Liver (tissue), 9 donors: ENCODE data around the gene SLX9. TPM values are rescaled to one million over a fixed set of nuclear protein-coding genes. Genes with fewer than 3 reads are reported as not detected.

Source experiments
- DNase-seq: peaks from one replicate; pipeline ENCODE4 v3.0.0-alpha.2; 2017; ENCODE audit warnings: low spot score
- H3K27ac ChIP-seq, 2 donors: one replicate each; pipeline ENCODE4 v1.7.0; 2013; ENCODE audit warnings: inconsistent platforms in 2 of 2, low read length in 2 of 2, control low read depth in 1 of 2, low read depth in 1 of 2, mild to moderate bottlenecking in 1 of 2
- H3K27me3 ChIP-seq, 4 donors: one replicate each; pipeline versions ENCODE4 v1.6.1 to v1.7.0; 2013; ENCODE audit warnings: low read length in 3 of 4, inconsistent platforms in 1 of 4, mild to moderate bottlenecking in 1 of 4, moderate library complexity in 1 of 4; ENCODE audit not compliant: control insufficient read depth in 4 of 4, insufficient read depth in 4 of 4
- H3K36me3 ChIP-seq, 4 donors: one replicate each; pipeline versions ENCODE4 v1.6.1 to v1.7.0; 2013; ENCODE audit warnings: low read length in 3 of 4, mild to moderate bottlenecking in 3 of 4, low read depth in 1 of 4, moderate library complexity in 1 of 4; ENCODE audit not compliant: control insufficient read depth in 4 of 4, insufficient read depth in 3 of 4
- H3K4me1 ChIP-seq, 4 donors: one replicate each; pipeline versions ENCODE4 v1.6.1 to v1.7.0; 2013; ENCODE audit warnings: low read length in 3 of 4, mild to moderate bottlenecking in 3 of 4, moderate library complexity in 1 of 4; ENCODE audit not compliant: control insufficient read depth in 4 of 4, insufficient read depth in 4 of 4
- H3K4me3 ChIP-seq, 3 donors: one replicate each; pipeline versions ENCODE4 v1.6.1 to v1.7.0; 2013; ENCODE audit warnings: low read length in 3 of 3, control low read depth in 1 of 3, low read depth in 1 of 3, mild to moderate bottlenecking in 1 of 3
- H3K9ac ChIP-seq, 2 donors: one replicate each; pipeline ENCODE4 v1.7.0; 2013; ENCODE audit warnings: low read length in 2 of 2, mild to moderate bottlenecking in 2 of 2, moderate library complexity in 2 of 2, control low read depth in 1 of 2, low read depth in 1 of 2
- H3K9me3 ChIP-seq, 4 donors: one replicate each; pipeline versions ENCODE4 v1.6.1 to v1.7.0; 2013; ENCODE audit warnings: low read length in 3 of 4; ENCODE audit not compliant: control insufficient read depth in 4 of 4
- EGR1 ChIP-seq, 2 donors: IDR thresholded peaks; 2 replicates each; pipeline ENCODE4 v1.6.1; 2016 to 2018; ENCODE audit warnings: antibody characterized with exemption in 2 of 2, low read depth in 2 of 2
- FOXA2 ChIP-seq: IDR thresholded peaks from 2 replicates; pipeline ENCODE4 v1.6.1; 2016; ENCODE audit warnings: antibody characterized with exemption
- GABPA ChIP-seq, 2 donors: IDR thresholded peaks in 1 of 2; conservative IDR thresholded peaks in 1 of 2; 2 replicates each; pipeline ENCODE4 v1.6.1; 2016; ENCODE audit warnings: antibody characterized with exemption in 2 of 2, mild to moderate bottlenecking in 1 of 2, moderate library complexity in 1 of 2
- HNF4A ChIP-seq, 2 donors: conservative IDR thresholded peaks; 2 replicates each; pipeline ENCODE4 v1.6.1; 2016; ENCODE audit warnings: antibody characterized with exemption in 2 of 2, mild to moderate bottlenecking in 2 of 2
- HNF4G ChIP-seq: IDR thresholded peaks from 2 replicates; pipeline ENCODE4 v1.6.1; 2016; ENCODE audit warnings: antibody characterized with exemption
- JUND ChIP-seq, 2 donors: IDR thresholded peaks; 2 replicates each; pipeline ENCODE4 v1.6.1; 2016; ENCODE audit warnings: antibody characterized with exemption in 2 of 2
- NR2F2 ChIP-seq: IDR thresholded peaks from 2 replicates; pipeline ENCODE4 v1.6.1; 2016; ENCODE audit warnings: antibody characterized with exemption
- RAD21 ChIP-seq, 2 donors: IDR thresholded peaks; 2 replicates each; pipeline ENCODE4 v1.6.1; 2016; ENCODE audit warnings: antibody characterized with exemption in 2 of 2, mild to moderate bottlenecking in 2 of 2
- SP1 ChIP-seq: IDR thresholded peaks from 2 replicates; pipeline ENCODE4 v1.6.1; 2018; ENCODE audit warnings: antibody characterized with exemption, mild to moderate bottlenecking
- YY1 ChIP-seq: IDR thresholded peaks from 2 replicates; pipeline ENCODE4 v1.6.1; 2016; ENCODE audit warnings: antibody characterized with exemption, mild to moderate bottlenecking
- WGBS: extraction: QIAGEN DNeasy Blood & Tissue Kit; methylation state at CpG from one replicate; pipeline ENCODE4 v1.1.7; 2013; 5-methylcytosine and 5-hydroxymethylcytosine counted together
- polyA plus RNA-seq, 2 donors: library from polyadenylated mRNA; stranded (reverse) in 1 of 2; unstranded in 1 of 2; fragments of 200-250 nt in 1 of 2; fragments of >200 nt in 1 of 2; fragmentation: Nextera tagmentation in 1 of 2; extraction: Ambion mirVana in 1 of 2; gene quantifications; one replicate each; pipeline versions ENCODE4 v1.2.1 to v1.2.3, GENCODE V29; 2013 to 2015
- total RNA-seq, 2 donors: library from RNA; depleted of rRNA; stranded (reverse); fragments of >200 nt; gene quantifications; one replicate each; pipeline ENCODE4 v1.2.3, GENCODE V29; 2014
- TF ChIP-seq, protein P1 (sequence below): IDR thresholded peaks from 2 replicates; pipeline ENCODE4 v1.6.1; 2016; ENCODE audit warnings: antibody characterized with exemption
- TF ChIP-seq, protein P2 (sequence below): IDR thresholded peaks from 2 replicates; pipeline ENCODE4 v1.6.1; 2016; ENCODE audit warnings: antibody characterized with exemption
- TF ChIP-seq, protein P3 (sequence below): IDR thresholded peaks from 2 replicates; pipeline ENCODE4 v1.6.1; 2016; ENCODE audit warnings: antibody characterized with exemption, mild to moderate bottlenecking
- TF ChIP-seq, protein P4 (sequence below): IDR thresholded peaks from 2 replicates; pipeline ENCODE4 v1.6.1; 2016; ENCODE audit warnings: antibody characterized with exemption
- TF ChIP-seq, protein P5 (sequence below): fragments of 150-350 bp; IDR thresholded peaks from 2 replicates; pipeline ENCODE4 v1.5.1; 2017; ENCODE audit warnings: improper control_type of control experiment, low read depth, low read length; ENCODE audit not compliant: missing input control
- donor health status: healthy.
- donor health status: healthy.
- donor health status: healthy.
- donor health status: healthy.
- donor health status: healthy.

Gene SLX9
- total and polyA plus RNA-seq, 4 donors, result 7.5 to 20.3 (median 12.2) TPM

DNA sequence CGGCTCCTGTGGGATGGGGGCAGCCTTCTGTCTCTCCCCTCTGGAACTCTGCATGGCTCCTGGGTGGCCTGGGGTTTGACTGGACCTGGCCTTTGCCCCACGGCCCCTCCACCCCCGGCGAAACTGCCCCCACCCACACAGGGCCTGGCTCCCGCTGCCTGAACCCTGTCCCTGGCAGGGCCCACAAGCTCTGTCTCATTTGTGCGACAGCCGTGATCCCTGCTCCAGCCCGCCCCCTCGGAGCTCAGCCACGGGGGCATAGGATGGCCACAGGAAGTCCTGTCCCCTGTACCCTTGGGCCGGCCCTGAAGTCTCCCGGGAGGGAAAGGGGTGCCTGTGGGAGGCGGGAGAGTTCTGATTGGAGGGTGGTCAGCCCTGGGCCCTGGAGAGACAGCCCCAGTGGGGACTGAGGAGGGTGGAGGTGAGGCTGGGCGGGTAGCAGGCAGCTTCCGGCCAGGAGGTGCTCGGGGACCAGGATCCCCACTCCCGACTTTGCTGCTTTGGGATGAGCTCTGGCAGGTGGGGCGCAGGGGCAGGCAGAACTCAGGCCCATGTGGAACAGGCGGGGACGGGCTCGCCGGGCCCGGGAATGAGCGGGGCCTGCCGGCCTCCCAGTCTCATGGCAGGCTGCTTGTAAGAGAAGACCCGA lies 45.1 kb downstream of the SLX9 start:
- peak; percentile 51 for TF ChIP-seq NR2F2
- TF ChIP-seq, protein P1, sequence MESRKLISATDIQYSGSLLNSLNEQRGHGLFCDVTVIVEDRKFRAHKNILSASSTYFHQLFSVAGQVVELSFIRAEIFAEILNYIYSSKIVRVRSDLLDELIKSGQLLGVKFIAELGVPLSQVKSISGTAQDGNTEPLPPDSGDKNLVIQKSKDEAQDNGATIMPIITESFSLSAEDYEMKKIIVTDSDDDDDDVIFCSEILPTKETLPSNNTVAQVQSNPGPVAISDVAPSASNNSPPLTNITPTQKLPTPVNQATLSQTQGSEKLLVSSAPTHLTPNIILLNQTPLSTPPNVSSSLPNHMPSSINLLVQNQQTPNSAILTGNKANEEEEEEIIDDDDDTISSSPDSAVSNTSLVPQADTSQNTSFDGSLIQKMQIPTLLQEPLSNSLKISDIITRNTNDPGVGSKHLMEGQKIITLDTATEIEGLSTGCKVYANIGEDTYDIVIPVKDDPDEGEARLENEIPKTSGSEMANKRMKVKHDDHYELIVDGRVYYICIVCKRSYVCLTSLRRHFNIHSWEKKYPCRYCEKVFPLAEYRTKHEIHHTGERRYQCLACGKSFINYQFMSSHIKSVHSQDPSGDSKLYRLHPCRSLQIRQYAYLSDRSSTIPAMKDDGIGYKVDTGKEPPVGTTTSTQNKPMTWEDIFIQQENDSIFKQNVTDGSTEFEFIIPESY, result no peak
- peak; percentile 51 for DNase-seq
- no peak overlapping the region for H3K27ac ChIP-seq

DNA sequence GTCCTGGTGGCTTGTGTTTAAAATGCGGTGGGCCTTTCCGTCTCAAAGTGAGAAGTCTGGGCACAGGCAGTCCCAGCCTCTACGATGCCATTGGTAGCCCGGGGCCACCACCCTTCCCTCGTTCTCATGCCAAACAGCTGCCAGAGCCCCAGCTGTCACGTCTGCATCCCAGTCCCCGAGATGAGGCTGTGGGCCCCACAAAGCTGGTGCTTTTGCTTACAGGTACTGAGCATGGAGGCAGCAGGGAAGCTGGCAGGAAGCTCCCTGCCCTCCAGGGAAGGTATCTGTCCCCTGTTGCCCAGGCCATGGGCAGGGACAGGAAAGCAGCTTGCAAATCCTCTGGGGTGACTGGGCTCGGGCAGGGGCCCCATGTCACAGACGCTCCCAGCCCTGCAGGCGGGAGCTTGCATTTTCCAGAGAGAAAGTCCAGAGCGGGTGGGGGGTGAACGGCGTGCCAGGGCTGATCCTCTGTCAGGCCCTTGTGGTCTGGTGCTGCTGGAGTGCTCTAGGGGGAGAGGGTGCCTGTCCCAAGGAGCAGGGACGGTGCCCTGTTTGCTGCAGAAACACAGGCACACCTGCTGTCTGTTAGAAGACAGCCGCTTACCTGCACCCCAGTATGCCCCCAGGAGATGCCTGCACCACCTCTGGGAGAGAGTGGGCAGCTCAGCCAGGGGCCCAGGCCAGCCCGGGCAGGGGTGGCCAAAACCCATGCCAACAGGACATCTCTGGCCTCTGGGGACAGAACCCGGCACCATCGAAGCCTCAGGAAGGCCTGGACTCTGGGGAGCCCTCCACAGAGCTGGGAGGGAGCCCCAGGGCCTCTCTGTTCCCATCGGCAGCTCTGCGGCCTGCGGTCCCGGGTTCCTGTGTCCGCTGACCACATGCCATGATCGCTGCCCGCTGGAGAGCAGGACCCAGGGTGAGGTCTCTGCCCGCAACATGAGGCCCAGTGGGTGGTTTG lies 45.9 kb downstream of the SLX9 start:
- Histone ChIP-seq H3K27ac (no peak overlapping the region), H3K27me3 (no peaks in the 10 kb centered on the region), H3K4me3 (no peak overlapping the region), H3K36me3 (no peaks in the 10 kb centered on the region), H3K9me3 (no peaks in the 10 kb centered on the region), H3K9ac (no peak overlapping the region), H3K4me1 (peaks cover 0 to 6% (median 0%) of the 10 kb centered on the region in 4 donors)
- DNase-seq, result no peak
- TF ChIP-seq, protein P2, sequence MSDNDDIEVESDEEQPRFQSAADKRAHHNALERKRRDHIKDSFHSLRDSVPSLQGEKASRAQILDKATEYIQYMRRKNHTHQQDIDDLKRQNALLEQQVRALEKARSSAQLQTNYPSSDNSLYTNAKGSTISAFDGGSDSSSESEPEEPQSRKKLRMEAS, result no peak
- TF ChIP-seq, protein P1, result no peak
- TF ChIP-seq, protein P3, sequence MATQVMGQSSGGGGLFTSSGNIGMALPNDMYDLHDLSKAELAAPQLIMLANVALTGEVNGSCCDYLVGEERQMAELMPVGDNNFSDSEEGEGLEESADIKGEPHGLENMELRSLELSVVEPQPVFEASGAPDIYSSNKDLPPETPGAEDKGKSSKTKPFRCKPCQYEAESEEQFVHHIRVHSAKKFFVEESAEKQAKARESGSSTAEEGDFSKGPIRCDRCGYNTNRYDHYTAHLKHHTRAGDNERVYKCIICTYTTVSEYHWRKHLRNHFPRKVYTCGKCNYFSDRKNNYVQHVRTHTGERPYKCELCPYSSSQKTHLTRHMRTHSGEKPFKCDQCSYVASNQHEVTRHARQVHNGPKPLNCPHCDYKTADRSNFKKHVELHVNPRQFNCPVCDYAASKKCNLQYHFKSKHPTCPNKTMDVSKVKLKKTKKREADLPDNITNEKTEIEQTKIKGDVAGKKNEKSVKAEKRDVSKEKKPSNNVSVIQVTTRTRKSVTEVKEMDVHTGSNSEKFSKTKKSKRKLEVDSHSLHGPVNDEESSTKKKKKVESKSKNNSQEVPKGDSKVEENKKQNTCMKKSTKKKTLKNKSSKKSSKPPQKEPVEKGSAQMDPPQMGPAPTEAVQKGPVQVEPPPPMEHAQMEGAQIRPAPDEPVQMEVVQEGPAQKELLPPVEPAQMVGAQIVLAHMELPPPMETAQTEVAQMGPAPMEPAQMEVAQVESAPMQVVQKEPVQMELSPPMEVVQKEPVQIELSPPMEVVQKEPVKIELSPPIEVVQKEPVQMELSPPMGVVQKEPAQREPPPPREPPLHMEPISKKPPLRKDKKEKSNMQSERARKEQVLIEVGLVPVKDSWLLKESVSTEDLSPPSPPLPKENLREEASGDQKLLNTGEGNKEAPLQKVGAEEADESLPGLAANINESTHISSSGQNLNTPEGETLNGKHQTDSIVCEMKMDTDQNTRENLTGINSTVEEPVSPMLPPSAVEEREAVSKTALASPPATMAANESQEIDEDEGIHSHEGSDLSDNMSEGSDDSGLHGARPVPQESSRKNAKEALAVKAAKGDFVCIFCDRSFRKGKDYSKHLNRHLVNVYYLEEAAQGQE, result no peak
- no peak for TF ChIP-seq EGR1 (IDR thresholded peaks at IDR 0.05; ENCODE audit: low read depth in 2 of 2)
- no peak for TF ChIP-seq RAD21 (IDR thresholded peaks at IDR 0.05)
- TF ChIP-seq HNF4A (conservative IDR thresholded peaks at IDR 0.05), result no peak
- no peak for TF ChIP-seq NR2F2
- TF ChIP-seq JUND (IDR thresholded peaks at IDR 0.05), result no peak
- no peak for TF ChIP-seq GABPA (IDR thresholded peaks at IDR 0.05 in 1 of 2, conservative IDR thresholded peaks at IDR 0.05 in 1 of 2)
- no peak for TF ChIP-seq FOXA2
- TF ChIP-seq SP1, result no peak
- no peak for TF ChIP-seq HNF4G
- TF ChIP-seq, protein P4, sequence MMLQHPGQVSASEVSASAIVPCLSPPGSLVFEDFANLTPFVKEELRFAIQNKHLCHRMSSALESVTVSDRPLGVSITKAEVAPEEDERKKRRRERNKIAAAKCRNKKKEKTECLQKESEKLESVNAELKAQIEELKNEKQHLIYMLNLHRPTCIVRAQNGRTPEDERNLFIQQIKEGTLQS, result no peak
- TF ChIP-seq YY1, result no peak
- TF ChIP-seq, protein P5, sequence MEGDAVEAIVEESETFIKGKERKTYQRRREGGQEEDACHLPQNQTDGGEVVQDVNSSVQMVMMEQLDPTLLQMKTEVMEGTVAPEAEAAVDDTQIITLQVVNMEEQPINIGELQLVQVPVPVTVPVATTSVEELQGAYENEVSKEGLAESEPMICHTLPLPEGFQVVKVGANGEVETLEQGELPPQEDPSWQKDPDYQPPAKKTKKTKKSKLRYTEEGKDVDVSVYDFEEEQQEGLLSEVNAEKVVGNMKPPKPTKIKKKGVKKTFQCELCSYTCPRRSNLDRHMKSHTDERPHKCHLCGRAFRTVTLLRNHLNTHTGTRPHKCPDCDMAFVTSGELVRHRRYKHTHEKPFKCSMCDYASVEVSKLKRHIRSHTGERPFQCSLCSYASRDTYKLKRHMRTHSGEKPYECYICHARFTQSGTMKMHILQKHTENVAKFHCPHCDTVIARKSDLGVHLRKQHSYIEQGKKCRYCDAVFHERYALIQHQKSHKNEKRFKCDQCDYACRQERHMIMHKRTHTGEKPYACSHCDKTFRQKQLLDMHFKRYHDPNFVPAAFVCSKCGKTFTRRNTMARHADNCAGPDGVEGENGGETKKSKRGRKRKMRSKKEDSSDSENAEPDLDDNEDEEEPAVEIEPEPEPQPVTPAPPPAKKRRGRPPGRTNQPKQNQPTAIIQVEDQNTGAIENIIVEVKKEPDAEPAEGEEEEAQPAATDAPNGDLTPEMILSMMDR, result no peak
- WGBS, result 92% methylated on average over 26 of the region's 26 CpGs

More for the DNA sequence above, 45.1 kb downstream of the SLX9 start:
- Histone ChIP-seq H3K4me3 (no peak overlapping the region), H3K9me3 (no peaks in the 10 kb centered on the region), H3K9ac (no peak overlapping the region), H3K27me3 (no peaks in the 10 kb centered on the region), H3K36me3 (no peaks in the 10 kb centered on the region), H3K4me1 (peaks cover 0 to 6% (median 0%) of the 10 kb centered on the region in 4 donors)
- WGBS, result 64% methylated on average over 26 of the region's 26 CpGs
